RPMI8226 (cell line): ENCODE data around the gene COL4A2.

Experiments
- DNase-seq: peaks from one replicate; pipeline ENCODE4 v3.0.0-alpha.2; 2015

Gene COL4A2

GRCh38 chr13:110462091-110462490, 155.0 kb downstream of the COL4A2 start:
- DNase-seq = no peak

DNA sequence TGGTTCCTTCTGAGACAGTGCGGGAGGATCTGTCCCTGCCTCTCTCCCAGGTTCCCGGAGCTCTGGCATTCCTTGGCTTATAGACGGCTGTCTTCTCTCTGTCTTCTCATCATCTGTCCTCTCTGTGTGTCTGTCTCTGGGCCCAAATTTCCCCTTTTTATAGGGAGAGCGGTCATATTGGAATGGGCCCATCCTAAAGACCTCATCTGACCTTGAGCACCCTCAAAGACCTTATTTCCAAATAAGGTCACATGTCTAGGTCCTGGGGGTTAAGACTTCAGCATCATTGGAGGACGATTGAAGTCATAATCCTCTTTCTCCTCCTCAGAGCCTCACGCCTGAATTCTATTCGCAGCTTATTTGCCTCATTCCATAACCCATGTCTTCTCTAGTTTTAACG, 156.1 kb downstream of the COL4A2 start:
- DNase-seq = no peak

- no peak for DNase-seq
Observed at GRCh38 chr13:110463871-110464510, 156.9 kb downstream of the COL4A2 start.

DNA sequence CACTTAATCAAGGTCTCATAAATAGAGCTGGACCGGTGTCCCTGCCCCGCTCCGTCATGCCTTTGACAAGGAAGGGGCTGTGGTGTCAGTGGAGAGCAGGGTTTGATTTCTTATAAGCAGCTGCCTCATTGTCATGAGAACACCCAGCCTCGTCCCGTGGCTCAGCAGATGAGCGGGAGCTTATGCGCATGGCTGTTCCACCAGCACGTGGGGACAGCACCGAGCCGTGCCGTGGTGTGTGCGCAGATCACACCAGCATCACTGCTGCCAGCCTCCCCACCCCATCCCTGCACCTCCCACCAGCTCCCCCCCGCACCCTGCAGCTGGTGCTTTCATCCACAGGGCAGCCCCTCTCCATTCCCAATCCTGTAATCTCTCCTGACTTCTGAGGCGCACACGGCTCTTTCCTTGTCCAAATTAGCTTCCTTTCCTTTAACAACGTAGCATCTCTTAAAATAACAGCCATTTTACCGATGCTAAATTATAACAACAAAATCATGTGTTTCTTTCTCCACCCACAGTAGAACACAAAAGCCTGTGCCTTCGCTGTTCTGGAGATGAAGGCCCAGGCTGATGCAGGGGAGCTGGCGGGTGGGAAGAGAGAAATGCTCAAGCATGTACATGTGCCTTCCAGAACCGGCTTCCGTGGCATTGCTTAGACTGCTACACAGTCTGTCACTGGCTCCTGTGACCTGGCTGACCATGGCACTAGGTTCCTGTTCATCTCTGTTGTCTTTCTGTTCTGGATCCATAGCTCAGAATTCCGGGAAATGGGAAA, 157.7 kb downstream of the COL4A2 start:
- DNase-seq = no peak

GRCh38 chr13:110465696-110466095, 158.6 kb downstream of the COL4A2 start:
- no peak for DNase-seq

GRCh38 chr13:110466266-110466915, 159.3 kb downstream of the COL4A2 start:
- no peak for DNase-seq

GRCh38 chr13:110467516-110468110, 160.5 kb downstream of the COL4A2 start:
- no peak for DNase-seq

GRCh38 chr13:110468986-110469495, 162.0 kb downstream of the COL4A2 start:
- DNase-seq = no peak

DNA sequence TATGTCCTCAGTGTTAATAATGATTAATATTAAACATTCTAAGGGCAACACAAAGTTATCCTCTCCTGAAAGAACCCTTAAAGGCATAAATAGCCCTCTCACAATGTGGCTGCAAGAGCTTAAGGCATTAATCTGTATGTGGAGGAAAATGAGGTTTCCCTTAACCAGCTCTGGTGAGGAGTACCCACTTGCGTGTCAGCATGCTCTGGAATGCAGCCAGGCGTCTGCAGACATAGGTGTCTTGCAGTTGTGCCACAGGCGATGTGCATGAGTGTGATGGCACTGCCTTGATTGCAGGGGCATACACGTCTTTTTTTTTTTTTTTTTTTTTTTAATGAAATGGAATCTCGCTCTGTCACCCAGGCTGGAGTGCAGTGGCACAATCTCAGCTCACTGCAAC, 162.5 kb downstream of the COL4A2 start:
- DNase-seq = no peak

DNA sequence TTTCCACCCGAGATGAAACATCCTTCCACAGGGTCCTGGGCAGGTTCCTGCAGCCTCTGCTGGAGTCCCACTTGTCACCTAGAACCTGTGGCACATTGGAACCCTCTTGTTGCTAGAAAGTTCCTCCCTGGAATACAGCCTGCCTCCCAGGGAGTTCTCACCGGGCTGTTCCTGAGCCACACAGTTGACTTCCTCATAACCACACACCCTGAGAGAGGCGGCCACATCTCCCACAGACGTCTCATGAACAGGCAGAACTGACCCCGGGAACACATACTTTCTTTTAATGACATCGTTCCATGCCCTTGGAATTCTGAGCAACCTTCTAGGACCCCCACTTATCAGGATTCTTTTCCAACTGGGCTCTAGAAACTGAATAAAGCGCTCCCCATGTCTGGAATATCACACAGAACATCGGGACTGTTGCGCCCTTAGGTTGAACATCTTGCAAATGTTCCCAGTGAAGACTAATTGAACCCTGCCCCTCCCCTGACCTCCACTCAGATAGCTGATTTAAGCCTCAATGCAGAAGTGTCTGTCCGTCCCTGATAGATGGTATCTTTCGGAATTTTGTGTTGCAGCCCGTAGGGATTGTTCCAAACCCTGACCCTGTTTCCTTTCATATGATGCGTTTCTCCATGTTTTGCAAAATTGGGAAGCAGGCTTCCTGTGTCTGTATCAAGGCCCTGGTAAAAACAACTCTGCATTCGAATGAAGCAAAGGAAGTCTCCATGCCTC, 163.4 kb downstream of the COL4A2 start:
- DNase-seq = no peak

DNA sequence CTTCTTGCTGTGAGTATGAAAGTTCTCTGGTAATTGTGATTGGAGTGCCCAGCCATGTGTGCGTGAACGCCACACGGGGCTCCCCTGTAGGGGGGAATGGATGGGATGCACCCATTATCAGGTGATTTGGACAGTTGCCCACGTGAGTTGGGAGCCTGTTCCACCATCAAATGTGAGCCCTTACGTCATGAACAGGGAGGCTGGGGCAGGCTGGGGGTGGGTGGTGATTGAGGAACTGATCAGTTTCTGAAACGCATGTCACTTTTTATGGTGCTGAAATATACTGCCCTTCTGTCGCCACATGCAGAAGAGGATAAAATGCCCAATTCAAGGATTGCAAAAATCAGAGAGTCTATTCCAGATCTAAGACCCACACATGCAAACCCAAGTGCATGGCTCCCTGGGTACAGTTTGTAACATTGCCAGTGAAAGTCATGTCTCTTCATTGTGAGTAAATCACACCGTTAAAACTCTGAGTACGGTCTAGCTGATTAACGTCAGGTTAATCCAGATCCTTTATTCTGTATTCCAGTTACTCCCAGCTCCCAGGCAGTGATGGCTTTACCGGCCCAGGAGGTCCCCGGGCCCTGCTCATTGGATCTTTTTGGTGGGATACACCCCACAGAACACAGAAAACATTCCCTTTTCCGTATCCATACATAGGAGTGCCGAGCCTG, 164.2 kb downstream of the COL4A2 start:
- no peak for DNase-seq

- DNase-seq = peak; percentile 86
Observed at GRCh38 chr13:110471833-110472162, 164.7 kb downstream of the COL4A2 start.

GRCh38 chr13:110472904-110473563, 165.9 kb downstream of the COL4A2 start:
- DNase-seq = no peak

GRCh38 chr13:110474713-110475112, 167.6 kb downstream of the COL4A2 start:
- DNase-seq = no peak

GRCh38 chr13:110475117-110475516, 168.0 kb downstream of the COL4A2 start:
- peak; percentile 45 for DNase-seq

DNA sequence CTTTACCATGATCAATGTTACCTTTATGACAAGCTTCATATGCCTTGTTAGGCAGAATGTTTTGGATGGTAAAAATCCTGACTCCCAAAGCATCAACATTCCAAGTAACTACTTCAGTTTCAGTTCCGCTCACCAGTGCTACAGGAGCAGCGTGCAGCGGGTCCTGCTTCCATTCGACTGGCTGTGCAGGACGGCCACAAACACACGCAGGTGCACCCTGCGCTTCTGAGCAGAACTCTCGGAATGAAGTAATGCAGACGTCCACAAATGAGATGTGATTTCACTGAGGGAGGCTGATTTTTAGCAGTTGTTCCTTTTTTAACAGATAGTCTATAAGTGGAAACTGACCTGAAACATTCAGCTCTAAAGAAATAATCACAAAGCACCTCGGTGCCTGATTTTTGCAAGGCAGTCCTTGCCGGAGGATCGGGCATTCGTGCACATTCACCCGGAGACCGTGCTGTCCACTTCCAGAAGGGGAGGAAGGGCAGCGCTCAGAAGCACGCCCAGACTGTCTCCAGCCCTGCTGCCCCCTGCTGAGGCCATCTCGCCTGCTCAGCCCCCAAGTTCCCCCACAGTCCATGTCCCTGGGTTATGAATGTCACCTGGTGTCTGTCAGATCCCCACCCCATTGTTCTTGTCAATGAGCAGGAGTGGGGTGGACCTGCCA, 168.6 kb downstream of the COL4A2 start:
- DNase-seq = peak; percentile 87

GRCh38 chr13:110476220-110476617, 169.1 kb downstream of the COL4A2 start:
- peak; percentile 50 for DNase-seq

- no peak for DNase-seq
Observed at GRCh38 chr13:110477706-110478245, 170.7 kb downstream of the COL4A2 start.

DNA sequence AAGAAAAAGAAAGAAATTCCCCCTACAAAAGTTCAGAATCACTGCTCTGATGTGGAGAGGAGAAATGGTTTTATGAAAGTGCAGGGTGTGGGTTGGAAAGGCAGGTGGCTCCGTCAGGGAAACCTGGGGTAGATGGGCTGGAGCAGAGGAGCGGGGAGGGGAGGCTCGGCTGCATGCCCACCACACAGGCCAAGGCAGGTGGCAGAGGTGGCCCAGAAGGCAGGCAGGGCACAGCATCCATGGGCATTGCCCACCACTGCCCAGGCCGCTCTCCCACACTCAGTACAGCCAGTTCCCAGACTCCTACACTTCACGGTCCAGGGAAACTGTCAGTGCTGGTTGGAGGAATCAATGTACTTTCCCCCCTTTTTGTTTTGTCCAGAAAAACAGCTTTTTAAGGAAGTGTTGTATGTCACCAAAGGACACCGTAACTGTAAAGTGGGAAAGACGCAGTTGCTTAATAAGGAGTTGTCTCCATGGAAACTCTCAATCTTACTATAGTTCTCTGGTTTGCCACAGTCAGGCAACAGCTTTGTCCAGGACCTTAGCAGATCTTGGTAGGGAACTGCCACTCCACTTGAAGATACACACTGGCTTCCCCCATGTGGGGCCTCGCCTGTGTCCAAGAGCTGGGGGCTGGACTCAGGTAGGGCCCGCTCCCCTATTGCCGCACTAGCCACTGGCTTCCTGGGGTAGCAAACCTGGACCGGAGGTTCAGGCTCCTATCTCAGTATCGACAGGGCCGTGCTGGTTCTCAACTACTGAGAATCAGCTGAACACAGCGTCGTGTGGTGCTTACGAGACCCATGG, 171.5 kb downstream of the COL4A2 start:
- no peak for DNase-seq

GRCh38 chr13:110479215-110479545, 172.1 kb downstream of the COL4A2 start:
- DNase-seq = no peak
